Umbilical cord (tissue), 2 donors: Measurements from ENCODE around the gene RHEB. TPM values are rescaled to one million over a fixed set of nuclear protein-coding genes. Genes with fewer than 3 reads are reported as not detected.

Experiments
- DNase-seq: peaks from one replicate; pipeline ENCODE4 v3.0.0-alpha.2; 2015; ENCODE audit warnings: low spot score
- total RNA-seq: library from RNA; depleted of rRNA; stranded (reverse); fragments of >200 nt; gene quantifications from one replicate; pipeline ENCODE4 v1.2.3, GENCODE V29; 2014; ENCODE audit warnings: low replicate concordance; ENCODE audit not compliant: insufficient read depth

The RHEB gene
- total RNA-seq, 1 donor from 2014 or later: 83.8 TPM

- DNase-seq: no peak
Observed at GRCh38 chr7:151431768-151432311, 87.9 kb downstream of the RHEB start.

- DNase-seq: no peak
Observed at GRCh38 chr7:151431281-151431767, 88.4 kb downstream of the RHEB start.

GRCh38 chr7:151430391-151431205, 89.1 kb downstream of the RHEB start:
- no peak for DNase-seq

DNA sequence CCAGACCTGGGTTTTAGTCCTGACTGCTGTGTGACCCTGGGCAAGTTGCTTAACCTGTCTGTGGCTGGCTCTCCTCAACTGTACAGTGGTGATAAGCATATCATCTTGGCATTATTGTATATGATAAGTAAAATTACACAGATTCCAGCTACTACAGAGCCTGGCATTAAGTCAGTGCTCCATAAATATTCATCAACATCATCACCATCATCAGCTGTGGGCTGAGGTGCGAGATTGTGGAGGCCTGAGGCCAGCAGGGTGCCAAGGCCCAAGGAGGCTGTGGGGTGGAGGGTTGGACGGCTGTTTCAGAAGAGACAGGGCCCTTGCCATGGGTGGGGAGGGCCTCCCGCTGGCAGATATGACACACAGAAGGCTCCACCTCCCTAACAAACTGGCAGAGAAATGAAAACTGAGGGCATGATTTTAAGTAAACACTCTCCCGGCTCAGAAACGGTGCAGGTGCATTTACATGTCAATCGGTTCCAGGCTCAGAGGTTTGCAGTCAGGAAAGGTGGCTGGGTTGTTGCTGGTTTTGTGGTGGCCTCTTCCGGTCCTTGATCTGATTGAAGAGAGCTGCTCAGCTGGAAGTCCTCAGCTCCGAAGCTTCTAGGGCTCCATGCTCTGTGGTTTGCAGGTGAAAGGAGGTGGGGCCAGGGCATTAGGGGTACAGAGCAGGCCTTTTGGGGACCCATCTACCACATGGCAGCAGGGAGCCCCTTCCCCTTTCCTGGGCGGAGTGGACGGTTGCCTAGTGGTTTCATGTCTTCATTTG, 89.9 kb downstream of the RHEB start:
- no peak for DNase-seq

DNA sequence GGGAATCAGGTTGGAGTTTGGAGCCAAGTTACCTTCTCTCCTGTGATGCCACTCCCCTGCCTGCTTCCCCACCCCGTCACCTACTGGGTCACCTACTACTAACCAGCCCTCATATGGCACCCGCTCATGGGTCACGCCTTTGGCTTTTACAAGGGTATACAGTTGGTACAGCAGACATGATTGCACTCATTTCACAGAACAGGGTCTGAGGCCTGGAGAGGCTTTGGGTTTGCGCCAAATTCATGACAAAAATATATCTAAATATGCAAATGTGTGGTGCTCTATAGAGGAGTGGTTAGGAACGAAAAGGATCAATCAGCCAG, 90.5 kb downstream of the RHEB start:
- no peak for DNase-seq

DNA sequence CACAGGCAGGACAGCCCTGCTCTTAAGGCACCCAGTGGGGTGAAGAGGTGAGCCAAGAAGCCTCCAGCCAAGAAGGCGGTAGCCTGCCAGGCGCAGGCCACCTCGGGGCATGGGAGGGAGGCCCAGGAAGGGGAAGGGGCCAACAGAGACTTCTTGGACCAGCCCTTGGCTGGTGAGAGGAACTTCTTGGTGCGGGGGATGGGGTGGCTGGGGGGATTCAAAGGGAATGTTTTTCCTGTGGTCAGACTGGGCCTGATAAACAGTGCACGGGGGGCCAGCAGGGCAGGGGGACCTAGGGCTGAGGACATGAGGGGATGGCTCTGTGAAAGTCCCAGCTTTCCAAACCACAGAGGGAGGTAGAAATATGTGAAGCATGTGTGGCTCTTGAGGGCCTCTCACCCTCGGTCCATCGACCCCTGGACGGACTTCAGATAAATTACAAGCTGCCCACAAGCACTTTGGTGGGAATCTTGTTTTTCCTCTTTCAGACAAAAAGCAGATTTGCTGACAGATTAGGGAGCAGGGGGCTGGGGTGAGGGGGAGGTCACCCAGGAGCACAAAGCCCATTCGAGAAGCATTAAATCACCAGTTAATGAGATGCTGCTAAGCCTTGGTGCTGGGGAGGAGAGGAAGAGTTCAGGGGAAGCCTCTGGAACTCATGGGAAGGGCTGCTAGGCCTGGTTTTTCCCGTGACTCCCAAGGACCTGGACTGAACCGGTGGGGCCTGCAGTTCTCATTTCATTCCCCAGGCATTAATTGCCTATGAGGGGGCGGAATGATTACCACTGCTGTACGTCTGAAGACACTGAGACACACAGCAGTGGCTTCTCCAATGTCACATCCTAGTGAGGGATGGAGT, 91.1 kb downstream of the RHEB start:
- peak; percentile 66 for DNase-seq

- DNase-seq: no peak
Observed at GRCh38 chr7:151427705-151428377, 91.9 kb downstream of the RHEB start.

DNA sequence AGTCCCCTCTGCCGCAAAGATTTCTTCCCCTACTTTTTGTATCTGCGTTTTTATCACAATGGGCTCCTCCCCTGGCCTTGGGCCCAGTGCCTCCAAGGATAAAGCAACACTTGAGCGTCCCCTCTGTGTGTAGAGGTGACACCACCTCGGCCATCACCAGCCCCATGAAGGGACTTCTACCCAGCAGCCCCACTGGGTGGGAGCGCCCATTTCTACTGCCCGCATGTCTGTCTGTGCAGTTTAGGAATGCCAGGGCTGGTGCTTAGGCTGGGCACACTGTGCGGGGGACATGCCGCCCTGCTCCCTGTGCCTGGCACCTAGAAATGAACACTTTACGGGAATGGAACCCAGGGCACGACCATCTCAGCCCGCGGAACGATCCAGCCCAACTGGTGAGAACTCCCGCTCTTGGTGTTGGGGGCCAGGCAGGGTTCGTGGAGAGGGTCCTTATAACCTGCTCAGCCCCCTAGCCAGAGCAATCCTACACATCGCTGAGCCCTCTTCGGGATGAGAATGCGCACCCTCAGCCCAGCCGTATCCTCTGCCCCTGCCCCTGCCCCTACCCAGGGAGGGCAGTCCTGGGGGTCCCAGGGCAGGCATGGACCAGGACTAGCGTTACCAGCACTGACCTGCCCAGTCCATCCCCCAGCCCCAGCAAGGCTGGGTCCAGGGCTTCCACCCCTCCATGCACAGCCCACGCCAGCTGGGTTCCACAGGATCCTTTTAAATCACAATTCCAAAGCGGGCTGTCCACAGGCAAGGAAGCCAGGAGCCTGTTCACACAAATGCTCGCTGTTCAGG, 92.6 kb downstream of the RHEB start:
- no peak for DNase-seq

- DNase-seq: peak; percentile 84
Observed at GRCh38 chr7:151426441-151426903, 93.2 kb downstream of the RHEB start.

- DNase-seq: no peak
Observed at GRCh38 chr7:151425670-151426440, 93.8 kb downstream of the RHEB start.

GRCh38 chr7:151424799-151425198, 94.9 kb downstream of the RHEB start:
- no peak for DNase-seq

- no peak for DNase-seq
Observed at GRCh38 chr7:151423936-151424335, 95.8 kb downstream of the RHEB start.

DNA sequence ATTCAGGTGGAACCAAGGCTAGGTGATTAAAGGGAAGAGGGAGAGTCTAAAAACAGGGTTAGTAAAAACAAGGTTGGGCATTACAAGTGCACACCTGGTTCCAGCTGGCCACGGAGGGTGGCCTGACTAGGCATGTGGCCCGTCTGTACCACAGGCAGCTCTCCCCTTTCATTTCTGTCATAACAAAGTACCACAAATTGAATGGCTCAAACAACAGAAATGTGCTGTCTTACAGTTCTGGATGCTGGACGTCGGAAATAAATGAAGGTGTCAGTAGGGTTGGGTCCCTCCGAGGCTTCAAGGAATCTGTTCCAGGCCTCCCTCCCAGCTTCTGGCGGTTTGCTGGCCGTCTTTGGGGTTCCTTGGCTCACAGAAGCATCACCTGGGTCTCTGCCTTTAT, 96.5 kb downstream of the RHEB start:
- no peak for DNase-seq

- DNase-seq: no peak
Observed at GRCh38 chr7:151422212-151422611, 97.5 kb downstream of the RHEB start.

DNA sequence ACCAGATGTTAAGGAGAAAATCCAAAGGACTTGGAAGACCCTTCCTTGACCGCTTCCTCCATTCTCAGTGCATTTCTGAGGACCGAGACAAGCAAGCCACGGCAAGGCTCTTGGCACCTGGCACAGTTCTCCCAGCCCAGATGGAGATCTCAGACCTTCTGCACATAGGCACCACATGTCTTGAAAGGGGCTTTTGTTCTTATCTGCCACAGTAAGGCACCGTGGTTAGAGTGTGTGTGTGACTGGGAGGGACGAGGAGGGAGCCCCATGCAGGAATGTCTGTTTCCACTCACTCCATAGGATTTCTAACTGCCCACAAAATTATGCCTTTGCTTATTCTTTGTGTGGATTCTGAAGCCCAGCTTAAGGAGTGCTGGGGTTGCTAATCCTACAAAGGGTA, 99.6 kb downstream of the RHEB start:
- no peak for DNase-seq

DNA sequence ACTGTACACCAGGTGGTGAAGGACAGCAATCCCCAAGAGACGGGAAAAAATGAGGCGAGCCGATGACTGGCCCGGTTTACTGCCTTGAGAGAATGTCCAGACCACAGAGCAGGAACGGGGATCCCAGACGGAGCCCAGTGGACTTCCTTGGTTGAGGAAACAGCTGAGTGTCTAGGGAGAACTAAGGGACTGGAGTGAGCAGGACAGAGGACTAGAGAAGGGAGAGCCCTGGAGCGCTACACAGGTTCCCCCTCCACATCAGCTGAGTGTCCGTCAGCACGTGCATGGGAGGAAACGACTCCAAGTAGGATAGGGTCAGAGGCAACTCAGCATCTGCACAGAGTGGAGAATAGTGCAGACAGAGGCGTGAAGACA, 102.8 kb downstream of the RHEB start:
- peak; percentile 58 for DNase-seq

GRCh38 chr7:151416112-151416940, 103.4 kb downstream of the RHEB start:
- no peak for DNase-seq
